ENCODE data around the gene CCDC107. TPM values are rescaled to one million over a fixed set of nuclear protein-coding genes. Genes with fewer than 3 reads are reported as not detected.

Gene CCDC107
- polyA plus RNA-seq, 2 of the 4 experiments (the other 2 are of a cell fraction): 13.3 to 20.7 TPM

DNA sequence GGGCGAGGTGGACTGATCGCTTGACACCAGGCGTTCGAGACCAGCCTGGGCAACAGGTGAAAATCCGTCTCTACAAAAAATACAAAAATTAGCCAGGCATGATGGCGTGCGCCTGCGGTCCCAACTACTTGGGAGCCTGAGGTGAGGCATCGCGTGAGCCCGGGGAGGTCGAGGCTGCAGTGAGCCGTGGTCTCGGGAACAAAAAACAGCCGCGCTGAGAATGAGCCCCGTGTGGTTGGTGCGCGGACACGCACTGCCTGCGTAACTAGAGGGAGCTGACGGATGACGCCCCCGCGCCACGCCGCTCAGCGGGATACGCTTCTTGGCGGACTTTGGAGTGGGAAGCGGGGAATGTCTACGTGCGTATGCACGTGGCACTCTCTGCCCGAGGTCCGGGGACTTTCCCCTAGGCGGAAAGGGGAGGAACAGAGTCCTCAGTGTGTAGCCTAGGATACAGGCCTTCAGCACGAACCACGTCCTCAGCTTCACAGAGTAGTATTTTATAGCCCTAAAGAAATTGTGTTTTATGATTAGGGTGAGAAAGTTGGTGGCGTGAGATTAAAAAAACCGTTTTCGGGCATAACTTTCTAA, 451 bp upstream of the CCDC107 start, which contains the start of gene RMRP (continued):
- TF ChIP-seq, protein P1, sequence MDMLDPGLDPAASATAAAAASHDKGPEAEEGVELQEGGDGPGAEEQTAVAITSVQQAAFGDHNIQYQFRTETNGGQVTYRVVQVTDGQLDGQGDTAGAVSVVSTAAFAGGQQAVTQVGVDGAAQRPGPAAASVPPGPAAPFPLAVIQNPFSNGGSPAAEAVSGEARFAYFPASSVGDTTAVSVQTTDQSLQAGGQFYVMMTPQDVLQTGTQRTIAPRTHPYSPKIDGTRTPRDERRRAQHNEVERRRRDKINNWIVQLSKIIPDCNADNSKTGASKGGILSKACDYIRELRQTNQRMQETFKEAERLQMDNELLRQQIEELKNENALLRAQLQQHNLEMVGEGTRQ (IDR thresholded peaks at IDR 0.05): peak; percentile 75
- TF ChIP-seq SREBF2 (IDR thresholded peaks at IDR 0.05): peak; percentile 87
- TF ChIP-seq MAX (IDR thresholded peaks at IDR 0.05): peak; percentile 99
- TF ChIP-seq GATA3 (IDR thresholded peaks at IDR 0.05; ENCODE audit: borderline replicate concordance): peak; percentile 24; the same call in 1 of the 2 replicates

GRCh38 chr9:35658968-35659220, 802 bp downstream of the CCDC107 start:
- TF ChIP-seq JUN (IDR thresholded peaks at IDR 0.05): no peak
- TF ChIP-seq BHLHE40 (IDR thresholded peaks at IDR 0.05; ENCODE audit: low read depth, low read length): 0 out of 2 replicates have a peak, but pooled peaks have one; percentile 7
- no peak for TF ChIP-seq ZC3H11A (IDR thresholded peaks at IDR 0.05)
- no peak for TF ChIP-seq RFX5 (IDR thresholded peaks at IDR 0.05)
- no peak for TF ChIP-seq JUNB (IDR thresholded peaks at IDR 0.05)
- H3K4me3 ChIP-seq: peak overlapping the region; percentile 68
- CTCF ChIA-PET: interaction anchor here (0.7 to 21.5 kb wide), 19 partner anchors 12 to 223 kb away, joined by 3 to 498 read pairs (median 5); partner anchors contain the start of genes CA9, CREB3, MSMP and RUSC2
- H3K4me2 ChIP-seq: peak overlapping the region; percentile 79
- FAIRE-seq (no peak), DNase-seq (ENCODE audit: low read depth in 1 of 2, low spot score in 1 of 2) (peak in 1 of 2 experiments; percentile 67), ATAC-seq (peak; percentile 12 to 22)
- H3K27ac ChIP-seq: peak overlapping the region; percentile 93 to 98
- WGBS (ENCODE audit: missing lambda C conversion rate): 0% methylated on average over 2 of the region's 2 CpGs
- H3K9me3 ChIP-seq: no peaks in the 10 kb centered on the region
- peaks cover 28% of the 10 kb centered on the region for H3K4me1 ChIP-seq
- POLR2A ChIA-PET: interaction anchor here (1.8 to 3.1 kb wide), 5 partner anchors 9 to 90 kb away, joined by 5 to 38 read pairs (median 8); partner anchors contain the start of genes CREB3, GBA2, RGP1 and TESK1

DNA sequence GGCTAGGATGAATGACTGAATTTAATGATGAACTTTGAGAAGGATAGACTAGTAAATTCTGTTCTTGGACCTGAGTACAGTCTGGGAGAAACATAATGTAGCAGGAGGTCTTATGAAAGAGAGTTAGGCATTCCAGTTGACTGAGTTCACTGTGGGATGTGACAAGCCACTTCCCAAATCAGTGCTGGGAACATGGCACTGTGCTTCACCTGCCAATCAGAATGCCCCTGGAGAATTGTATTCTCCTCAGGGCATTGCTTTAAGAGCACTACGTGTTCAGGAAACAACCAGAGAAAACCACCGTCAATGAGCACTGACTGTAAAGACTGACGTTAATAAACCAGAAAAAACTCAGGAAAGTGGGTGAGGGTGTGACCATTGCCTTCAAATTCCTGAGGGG, 1.2 kb downstream of the CCDC107 start:
- Histone ChIP-seq H3K4me3 (peak overlapping the region; percentile 68; the same call in 2 of the 3 replicates), H3K9me3 (no peaks in the 10 kb centered on the region), H3K4me2 (peak overlapping the region; percentile 79), H3K27ac (peak overlapping the region; percentile 93 to 98), H3K4me1 (peaks cover 32% of the 10 kb centered on the region)
- ChIA-PET POLR2A (interaction anchor here (1.8 to 3.1 kb wide), 4 partner anchors 8 to 90 kb away, joined by 5 to 38 read pairs (median 15); partner anchors contain the start of genes CREB3, GBA2, RGP1 and TLN1), CTCF (interaction anchor here (0.8 to 21.5 kb wide), 15 partner anchors 12 to 121 kb away, joined by 3 to 498 read pairs (median 5); partner anchors contain the start of genes CA9, CREB3, MSMP and TLN1)
- no peak for ATAC-seq
- DNase-seq (ENCODE audit: low read depth in 1 of 2, low spot score in 1 of 2): no peak
- FAIRE-seq: no peak
- TF ChIP-seq CBX2 (IDR thresholded peaks at IDR 0.05; ENCODE audit: borderline replicate concordance, low read depth) (no peak), MYC (IDR thresholded peaks at IDR 0.05; ENCODE audit: borderline replicate concordance, low read length) (no peak), MAFK (IDR thresholded peaks at IDR 0.05; ENCODE audit: partially characterized antibody) (no peak)
- whole genome bisulfite sequencing (ENCODE audit: missing lambda C conversion rate): 85% methylated on average over 3 of the region's 3 CpGs

DNA sequence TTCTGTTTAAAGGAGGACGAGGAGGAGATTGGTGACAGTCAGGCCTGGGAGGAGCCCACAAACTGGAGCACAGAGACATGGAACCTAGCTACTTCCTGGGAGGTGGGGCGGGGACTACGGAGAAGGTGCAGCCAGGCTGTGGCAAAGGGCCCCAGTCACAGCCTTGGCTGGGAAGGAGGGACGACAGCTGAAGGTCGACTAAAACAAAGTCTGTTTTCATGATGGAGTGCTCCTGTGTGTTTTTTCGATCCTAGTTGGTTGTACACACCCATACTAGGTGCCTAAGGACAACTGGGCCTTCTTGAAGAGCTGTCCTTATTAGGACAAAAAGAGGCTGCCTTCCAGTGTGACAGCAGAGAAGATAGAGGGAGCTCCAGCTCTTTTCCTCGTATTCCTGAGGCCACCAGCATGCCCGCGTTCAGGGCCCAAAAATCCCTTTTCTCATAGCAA, 2.9 kb downstream of the CCDC107 start:
- Histone ChIP-seq H3K4me1 (peaks cover 42% of the 10 kb centered on the region), H3K4me3 (no peak overlapping the region), H3K9me3 (no peaks in the 10 kb centered on the region), H3K27ac (no peak overlapping the region; a peak in 1 of 6 replicates), H3K4me2 (no peak overlapping the region)
- ATAC-seq (no peak), DNase-seq (ENCODE audit: low read depth in 1 of 2, low spot score in 1 of 2) (peak in 1 of 2 experiments; percentile 68), FAIRE-seq (no peak)
- WGBS (ENCODE audit: missing lambda C conversion rate): 58% methylated on average over 9 of the region's 9 CpGs
- CTCF ChIA-PET: interaction anchor here (0.5 to 21.5 kb wide), 23 partner anchors 14 to 362 kb away, joined by 3 to 498 read pairs (median 6); partner anchors contain the start of genes CA9, CREB3, GBA2 and RGP1
- POLR2A ChIA-PET: interaction anchor here (0.7 to 2.2 kb wide), 6 partner anchors 20 to 153 kb away, joined by 3 to 20 read pairs (median 4); partner anchors contain the start of genes CREB3, HINT2, TLN1 and TPM2
- TF ChIP-seq SMC3 (IDR thresholded peaks at IDR 0.05) (peak; percentile 50; the same call in 2 of the 3 replicates), JUN (IDR thresholded peaks at IDR 0.05) (no peak), RAD21 (conservative IDR thresholded peaks at IDR 0.05 in 1 of 2, IDR thresholded peaks at IDR 0.05 in 1 of 2) (peak; percentile 63 to 66)
- TF ChIP-seq, protein P2, sequence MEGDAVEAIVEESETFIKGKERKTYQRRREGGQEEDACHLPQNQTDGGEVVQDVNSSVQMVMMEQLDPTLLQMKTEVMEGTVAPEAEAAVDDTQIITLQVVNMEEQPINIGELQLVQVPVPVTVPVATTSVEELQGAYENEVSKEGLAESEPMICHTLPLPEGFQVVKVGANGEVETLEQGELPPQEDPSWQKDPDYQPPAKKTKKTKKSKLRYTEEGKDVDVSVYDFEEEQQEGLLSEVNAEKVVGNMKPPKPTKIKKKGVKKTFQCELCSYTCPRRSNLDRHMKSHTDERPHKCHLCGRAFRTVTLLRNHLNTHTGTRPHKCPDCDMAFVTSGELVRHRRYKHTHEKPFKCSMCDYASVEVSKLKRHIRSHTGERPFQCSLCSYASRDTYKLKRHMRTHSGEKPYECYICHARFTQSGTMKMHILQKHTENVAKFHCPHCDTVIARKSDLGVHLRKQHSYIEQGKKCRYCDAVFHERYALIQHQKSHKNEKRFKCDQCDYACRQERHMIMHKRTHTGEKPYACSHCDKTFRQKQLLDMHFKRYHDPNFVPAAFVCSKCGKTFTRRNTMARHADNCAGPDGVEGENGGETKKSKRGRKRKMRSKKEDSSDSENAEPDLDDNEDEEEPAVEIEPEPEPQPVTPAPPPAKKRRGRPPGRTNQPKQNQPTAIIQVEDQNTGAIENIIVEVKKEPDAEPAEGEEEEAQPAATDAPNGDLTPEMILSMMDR (IDR thresholded peaks at IDR 0.05): peak; percentile 57

Measured in A549 (cell line).